ENCODE results near the gene TMPRSS9. TPM values are rescaled to one million over a fixed set of nuclear protein-coding genes. Genes with fewer than 3 reads are reported as not detected.
A peak's percentile ranks its signal among the peaks of the same experiment; 100 is the strongest.

TMPRSS9 gene
- total and polyA plus RNA-seq, 12 donors = 0.32 to 1.7 (median 1.1) TPM

- H3K9me3 ChIP-seq (replicated peaks in 1 of 3) = no peaks in the 10 kb centered on the region
- no peaks in the 10 kb centered on the region for H3K27me3 ChIP-seq
- TF ChIP-seq POLR2A (IDR thresholded peaks at IDR 0.05) (no peak), CTCF (IDR thresholded peaks at IDR 0.05) (no peak)
- no peak overlapping the region for H3K27ac ChIP-seq
- intact Hi-C loops (cut with DNase I) = no loop called here
- no peaks in the 10 kb centered on the region for H3K4me1 ChIP-seq (replicated peaks in 1 of 2)
- no peak overlapping the region for H3K4me3 ChIP-seq
- DNase-seq = no peak
- H3K36me3 ChIP-seq (replicated peaks in 1 of 2) = peaks cover 0 to 13% of the 10 kb centered on the region in 2 donors
- WGBS, 4 donors = 94 to 96% (median 94%) methylated on average over 6 to 34 of the region's 34 CpGs
These were observed 6.0 kb upstream of the TMPRSS9 start for GRCh38 chr19:2353887-2354592.

GRCh38 chr19:2354670-2355069 is 5.4 kb upstream of the TMPRSS9 start:
- DNase-seq = no peak

GRCh38 chr19:2355168-2356035 is 4.7 kb upstream of the TMPRSS9 start:
- 76 to 85% (median 81%) methylated on average over 22 to 24 of the region's 24 CpGs for WGBS, 4 donors
- DNase-seq = peak; percentile 45 to 74 (median 67)

More at GRCh38 chr19:2354670-2355069, 5.4 kb upstream of the TMPRSS9 start:
- Histone ChIP-seq H3K36me3 (replicated peaks in 1 of 2) (peaks cover 0 to 13% of the 10 kb centered on the region in 2 donors), H3K9me3 (replicated peaks in 1 of 3) (no peaks in the 10 kb centered on the region), H3K27me3 (no peaks in the 10 kb centered on the region), H3K27ac (no peak overlapping the region), H3K4me1 (replicated peaks in 1 of 2) (no peaks in the 10 kb centered on the region), H3K4me3 (no peak overlapping the region)
- 86 to 99% (median 89%) methylated on average over 5 to 17 of the region's 17 CpGs for WGBS, 4 donors
- TF ChIP-seq CTCF (IDR thresholded peaks at IDR 0.05) = no peak
- TF ChIP-seq POLR2A (IDR thresholded peaks at IDR 0.05) = no peak
- intact Hi-C loops (cut with DNase I) = no loop called here

More at GRCh38 chr19:2355168-2356035, 4.7 kb upstream of the TMPRSS9 start:
- intact Hi-C loops (cut with DNase I) = no loop called here
- H3K4me1 ChIP-seq (replicated peaks in 1 of 2) = no peaks in the 10 kb centered on the region
- no peak for TF ChIP-seq CTCF (IDR thresholded peaks at IDR 0.05)
- TF ChIP-seq POLR2A (IDR thresholded peaks at IDR 0.05) = no peak
- H3K9me3 ChIP-seq (replicated peaks in 1 of 3) = no peaks in the 10 kb centered on the region
- H3K4me3 ChIP-seq = no peak overlapping the region
- H3K27ac ChIP-seq = peak overlapping the region in 1 of 5 donors; percentile 16
- no peaks in the 10 kb centered on the region for H3K27me3 ChIP-seq
- peaks cover 0 to 13% of the 10 kb centered on the region in 2 donors for H3K36me3 ChIP-seq (replicated peaks in 1 of 2)

Data from adrenal gland (tissue), 12 donors.